ENCODE measurements around the gene GNAQ. TPM values are rescaled to one million over a fixed set of nuclear protein-coding genes. Genes with fewer than 3 reads are reported as not detected.

Gene GNAQ
- total and polyA plus RNA-seq, 2 experiments from 2014 or later, result 21.1 to 32.8 TPM

- DNase-seq (ENCODE audit: low read depth in 1 of 2, low spot score in 1 of 2), result no peak
- no peak for TF ChIP-seq CTCF (IDR thresholded peaks at IDR 0.05; ENCODE audit: low read depth, low read length)
- no peaks in the 10 kb centered on the region for H3K9me3 ChIP-seq (ENCODE audit: low read depth)
- H3K4me3 ChIP-seq, result no peak overlapping the region
- no peaks in the 10 kb centered on the region for H3K4me1 ChIP-seq (ENCODE audit: low read depth)
- no peak overlapping the region for H3K27ac ChIP-seq
- H3K36me3 ChIP-seq, result no peaks in the 10 kb centered on the region
- H3K27me3 ChIP-seq, result no peaks in the 10 kb centered on the region
Measured at GRCh38 chr9:77672183-77672582, 359.4 kb downstream of the GNAQ start.

GRCh38 chr9:77667151-77667550 is 364.5 kb downstream of the GNAQ start:
- H3K9me3 ChIP-seq (ENCODE audit: low read depth), result no peaks in the 10 kb centered on the region
- H3K27me3 ChIP-seq, result no peaks in the 10 kb centered on the region
- H3K4me1 ChIP-seq (ENCODE audit: low read depth), result no peaks in the 10 kb centered on the region
- TF ChIP-seq CTCF (IDR thresholded peaks at IDR 0.05; ENCODE audit: low read depth, low read length), result no peak
- no peak for DNase-seq (ENCODE audit: low read depth in 1 of 2, low spot score in 1 of 2)
- H3K27ac ChIP-seq, result no peak overlapping the region
- H3K4me3 ChIP-seq, result no peak overlapping the region
- H3K36me3 ChIP-seq, result no peaks in the 10 kb centered on the region

Other genes starting within 250 kb of the GNAQ start
- gene CEP78, start 204.3 kb upstream of the GNAQ start, total RNA-seq, result 23.9 and 31.9 TPM in 2 replicates
- gene CEP78, start 204.3 kb upstream of the GNAQ start, polyA plus RNA-seq, result 14.7 and 20.9 TPM in 2 replicates

Measured in cardiac muscle cell (in vitro differentiated cells and primary cell).